ENCODE data around the gene RORC. TPM values are rescaled to one million over a fixed set of nuclear protein-coding genes. Genes with fewer than 3 reads are reported as not detected.

Gene RORC
- total and polyA plus RNA-seq, 2 of the 8 experiments (the other 6 are each of a cell fraction or from before 2014, with no cell fraction given) = 0.44 to 0.54 TPM

GRCh38 chr1:151819976-151820623, 11.5 kb downstream of the RORC start:
- Histone ChIP-seq H3K4ac (replicated peaks; ENCODE audit: insufficient read length, low read depth, low read length) (no peak overlapping the region), H2BK12ac (ENCODE audit: low read depth, low read length) (no peak overlapping the region), H3K23ac (ENCODE audit: insufficient read length) (no peak overlapping the region), H3K79me2 (ENCODE audit: control insufficient read depth in 1 of 2, insufficient read depth in 2 of 2, low read length in 2 of 2) (no peaks in the 10 kb centered on the region), H2AFZ (ENCODE audit: low read length) (no peak overlapping the region), H2AK5ac (ENCODE audit: low read depth, low read length) (no peak overlapping the region), H3K23me2 (ENCODE audit: low read depth, low read length) (no peaks in the 10 kb centered on the region; the same call in 1 of the 2 replicates), H3K4me1 (replicated peaks in 1 of 4; ENCODE audit: control insufficient read depth in 3 of 4, insufficient read depth in 4 of 4, low read length in 3 of 4) (peaks cover 0 to 9% (median 4%) of the 10 kb centered on the region in 4 experiments; a peak in 5 of 7 replicates), H4K91ac (replicated peaks; ENCODE audit: insufficient read length, low read length) (no peak overlapping the region), H2BK5ac (ENCODE audit: low read depth, low read length) (no peak overlapping the region), H3K27me3 (replicated peaks in 1 of 4; ENCODE audit: control insufficient read depth in 3 of 4, extremely low read depth in 1 of 4, insufficient read depth in 3 of 4, low read length in 3 of 4) (no peaks in the 10 kb centered on the region), H3K9me3 (ENCODE audit: insufficient read depth in 2 of 2, low read depth in 1 of 2, low read length in 1 of 2) (no peaks in the 10 kb centered on the region), H3K36me3 (ENCODE audit: control insufficient read depth in 2 of 4, insufficient read depth in 4 of 4, low read length in 3 of 4) (no peaks in the 10 kb centered on the region), H3K9ac (replicated peaks in 1 of 4; ENCODE audit: extremely low read depth in 1 of 4, low read depth in 3 of 4, low read length in 3 of 4) (no peak overlapping the region), H3K56ac (replicated peaks; ENCODE audit: insufficient read length, low read depth, low read length) (no peak overlapping the region), H3K14ac (ENCODE audit: insufficient read length) (no peak overlapping the region), H3K4me3 (ENCODE audit: extremely low read depth in 1 of 4, insufficient read depth in 2 of 4, low read depth in 3 of 4, low read length in 4 of 4) (no peak overlapping the region), H3K18ac (ENCODE audit: extremely low read depth, low read length) (no peak overlapping the region), H3K79me1 (ENCODE audit: low read depth, low read length) (no peaks in the 10 kb centered on the region), H4K5ac (ENCODE audit: insufficient read length, low read depth, low read length) (no peak overlapping the region), H3K27ac (ENCODE audit: low read depth, low read length) (no peak overlapping the region), H4K8ac (ENCODE audit: extremely low read depth, insufficient read depth, low read length) (no peak overlapping the region), H2BK15ac (ENCODE audit: low read length) (no peak overlapping the region), H2BK20ac (ENCODE audit: low read length) (no peak overlapping the region), H3K4me2 (ENCODE audit: insufficient read depth in 1 of 2, low read depth in 2 of 2, low read length in 2 of 2) (no peak overlapping the region), H2BK120ac (replicated peaks; ENCODE audit: low read depth, low read length) (no peak overlapping the region), H4K20me1 (replicated peaks in 1 of 2; ENCODE audit: control insufficient read depth in 1 of 2, insufficient read depth in 2 of 2, low read length in 2 of 2) (no peaks in the 10 kb centered on the region)
- WGBS, 2 experiments (ENCODE audit: extremely low coverage in 1 of 2, insufficient coverage in 1 of 2, insufficient read length in 1 of 2, insufficient replicate concordance in 2 of 2, low coverage in 1 of 2, low lambda C conversion rate in 2 of 2, missing lambda C conversion rate in 1 of 2) = 92% methylated on average over 5 of the region's 7 CpGs; no CpG with 5 or more reads in 1 of the 2 experiments
- FAIRE-seq (no peak), DNase-seq (ENCODE audit: low read depth in 1 of 2, low spot score in 2 of 2) (no peak)
- TF ChIP-seq FOSL1 (IDR thresholded peaks at IDR 0.05; ENCODE audit: insufficient read depth, low read depth, low read length) = no peak
- no peak for TF ChIP-seq NANOG (IDR thresholded peaks at IDR 0.05; ENCODE audit: insufficient read depth, low read depth, low read length, poor library complexity, severe bottlenecking)
- no peak for TF ChIP-seq HDAC6 (IDR thresholded peaks at IDR 0.05; ENCODE audit: low read depth, low read length)
- no peak for TF ChIP-seq RFX5 (IDR thresholded peaks at IDR 0.05; ENCODE audit: borderline replicate concordance, low read depth, low read length)
- ChIA-PET POLR2A (ENCODE audit: partially characterized antibody) (interaction anchor here (1.0 kb wide), 1 partner anchor 10 kb away, joined by 3 read pairs; no protein-coding TSS in a partner anchor), CTCF (ENCODE audit: partially characterized antibody) (interaction anchor here (0.7 to 3.5 kb wide), 7 partner anchors 9 to 127 kb away, joined by 3 to 22 read pairs (median 4); no protein-coding TSS in a partner anchor)

Measured in H1 (cell line).